ENCODE data around the gene KIF26B.

GRCh38 chr1:245298781-245299180 lies 144.0 kb downstream of the KIF26B start:
- TF ChIP-seq CTCF (IDR thresholded peaks at IDR 0.05) (no peak), POLR2A (IDR thresholded peaks at IDR 0.05) (peak in 1 of 3 donors; percentile 32)

All from body of pancreas (tissue), 4 donors.